D721Med (cell line): Measurements from ENCODE around the gene SUPT4H1.

Source experiments
- DNase-seq: peaks from one replicate; pipeline ENCODE4 v3.0.0; 2011; ENCODE audit warnings: low spot score; ENCODE audit not compliant: insufficient read length
- FAIRE-seq: peaks from 2 replicates; lab custom pipeline; 2011; peaks lifted over from hg19 to GRCh38; lab: Jason Lieb, UNC
- CTCF ChIP-seq: IDR thresholded peaks from 2 replicates; pipeline ENCODE4 v1.5.1; 2012; ENCODE audit warnings: mild to moderate bottlenecking, control low read depth; ENCODE audit not compliant: insufficient read depth; ENCODE audit errors: missing control alignments

SUPT4H1 gene

GRCh38 chr17:58330997-58331814 lies 20.8 kb downstream of the SUPT4H1 start:
- FAIRE-seq (no peak), DNase-seq (peak; percentile 27)
- TF ChIP-seq CTCF, result no peak

- FAIRE-seq, result no peak
- DNase-seq, result no peak
- no peak for TF ChIP-seq CTCF
Observed at GRCh38 chr17:58330538-58330996, 21.4 kb downstream of the SUPT4H1 start.

GRCh38 chr17:58329810-58330537 lies 22.0 kb downstream of the SUPT4H1 start:
- TF ChIP-seq CTCF, result no peak
- FAIRE-seq (no peak), DNase-seq (no peak)

- peak; percentile 31 for DNase-seq
- no peak for FAIRE-seq
- TF ChIP-seq CTCF, result peak; percentile 42
Observed at GRCh38 chr17:58329035-58329809, 22.8 kb downstream of the SUPT4H1 start.

GRCh38 chr17:58328195-58329034 lies 23.6 kb downstream of the SUPT4H1 start, which contains the start of gene TSPOAP1:
Gene TSPOAP1 (minus strand): TSS chr17:58328795. CDS start chr17:58327920, 875 bp downstream.
- DNase-seq (peak; percentile 41), FAIRE-seq (no peak)
- TF ChIP-seq CTCF, result no peak
